H1 (cell line): ENCODE results near the gene SHOX. TPM values are rescaled to one million over a fixed set of nuclear protein-coding genes. Genes with fewer than 3 reads are reported as not detected.
"Not testable (repeated sequence)": the region's sequence is repeated elsewhere in the genome, so short reads cannot be mapped to it uniquely, and the experiment has no call there.

Experiments used
- CTCF ChIA-PET: fragments of 300-600 bp; sonication (Branson Sonifier 250); formaldehyde crosslinking; loops from one replicate; lab custom pipeline; 2021; ENCODE audit not compliant: partially characterized antibody; lab: Charles Lee
- POLR2A ChIA-PET: fragments of 300-600 bp; sonication (Branson Sonifier 250); formaldehyde crosslinking; loops from one replicate; lab custom pipeline; 2021; ENCODE audit warnings: inconsistent platforms; ENCODE audit not compliant: partially characterized antibody; lab: Charles Lee
- DNase-seq, 2 experiments: peaks; one replicate each; pipeline versions ENCODE4 v3.0.0 to v3.0.0-alpha.2; 2010 to 2022; ENCODE audit warnings: low spot score in 2 of 2, low read depth in 1 of 2, mixed read lengths in 1 of 2
- FAIRE-seq: peaks from 2 replicates; lab custom pipeline; 2011; peaks lifted over from hg19 to GRCh38; lab: Jason Lieb, UNC
- H2AFZ ChIP-seq: 2 replicates; pipeline ENCODE4 v1.8.1; 2012; ENCODE audit warnings: low read length, inconsistent platforms
- H2AK5ac ChIP-seq: 2 replicates; pipeline ENCODE4 v1.6.1; 2013; ENCODE audit warnings: low read depth, low read length
- H2BK120ac ChIP-seq: replicated peaks from 2 replicates; pipeline ENCODE3; 2013; ENCODE audit warnings: low read depth, low read length, inconsistent platforms
- H2BK12ac ChIP-seq: 2 replicates; pipeline ENCODE4 v1.6.1; 2013; ENCODE audit warnings: low read depth, low read length
- H2BK15ac ChIP-seq: 2 replicates; pipeline ENCODE4 v1.6.1; 2013; ENCODE audit warnings: low read length
- H2BK20ac ChIP-seq: 2 replicates; pipeline ENCODE4 v1.6.1; 2013; ENCODE audit warnings: low read length
- H2BK5ac ChIP-seq: 2 replicates; pipeline ENCODE4 v1.6.1; 2013; ENCODE audit warnings: low read depth, low read length
- H3K14ac ChIP-seq: 2 replicates; pipeline ENCODE4 v1.6.1; 2013; ENCODE audit warnings: inconsistent platforms; ENCODE audit not compliant: insufficient read length
- H3K18ac ChIP-seq: 2 replicates; pipeline ENCODE4 v1.6.1; 2013; ENCODE audit warnings: low read length; ENCODE audit errors: extremely low read depth
- H3K23ac ChIP-seq: 2 replicates; pipeline ENCODE4 v1.6.1; 2013; ENCODE audit warnings: inconsistent platforms; ENCODE audit not compliant: insufficient read length
- H3K23me2 ChIP-seq: 2 replicates; pipeline ENCODE4 v1.6.1; 2013; ENCODE audit warnings: low read depth, low read length
- H3K27ac ChIP-seq: 2 replicates; pipeline ENCODE4 v1.6.1; 2011; ENCODE audit warnings: low read depth, low read length, inconsistent platforms
- H3K27me3 ChIP-seq, 4 experiments: replicated peaks in 1 of 4; 1 replicate in 1 of 4; 2 replicates in 3 of 4; pipeline versions ENCODE4 v1.6.1 to v1.8.1; 2011 to 2013; ENCODE audit warnings: low read length in 3 of 4, mild to moderate bottlenecking in 3 of 4, inconsistent platforms in 2 of 4, mixed read lengths in 2 of 4, moderate library complexity in 1 of 4; ENCODE audit not compliant: control insufficient read depth in 3 of 4, insufficient read depth in 3 of 4; ENCODE audit errors: extremely low read depth in 1 of 4
- H3K36me3 ChIP-seq, 4 experiments: 2 replicates each; pipeline versions ENCODE4 v1.6.1 to v1.8.1; 2011 to 2013; ENCODE audit warnings: mild to moderate bottlenecking in 4 of 4, low read length in 3 of 4, moderate library complexity in 2 of 4, control low read depth in 1 of 4, inconsistent platforms in 1 of 4; ENCODE audit not compliant: insufficient read depth in 4 of 4, control insufficient read depth in 2 of 4
- H3K4ac ChIP-seq: replicated peaks from 2 replicates; pipeline ENCODE3; 2013; ENCODE audit warnings: low read length, low read depth, mixed read lengths, inconsistent platforms; ENCODE audit not compliant: insufficient read length
- H3K4me1 ChIP-seq, 4 experiments: replicated peaks in 1 of 4; 1 replicate in 1 of 4; 2 replicates in 3 of 4; pipeline versions ENCODE4 v1.6.1 to v1.8.1; 2011 to 2013; ENCODE audit warnings: low read length in 3 of 4, inconsistent platforms in 2 of 4, mixed read lengths in 1 of 4; ENCODE audit not compliant: insufficient read depth in 4 of 4, control insufficient read depth in 3 of 4
- H3K4me2 ChIP-seq, 2 experiments: 2 replicates each; pipeline versions ENCODE4 v1.6.1 to v1.8.1; 2011 to 2013; ENCODE audit warnings: low read depth in 2 of 2, low read length in 2 of 2, control low read depth in 1 of 2, inconsistent platforms in 1 of 2, mild to moderate bottlenecking in 1 of 2; ENCODE audit not compliant: insufficient read depth in 1 of 2
- H3K4me3 ChIP-seq, 4 experiments: fragments of 200-600, 300-600 bp in 1 of 4; sonication (generic), shearing (Covaris generic), sonication (Bioruptor Twin) in 1 of 4; 2 replicates each; pipeline versions ENCODE4 v1.5.1 to v1.8.1; 2011 to 2016; ENCODE audit warnings: low read length in 4 of 4, low read depth in 3 of 4, control low read depth in 2 of 4, inconsistent platforms in 2 of 4, mild to moderate bottlenecking in 2 of 4, mixed read lengths in 1 of 4, moderate library complexity in 1 of 4; ENCODE audit not compliant: insufficient read depth in 2 of 4; ENCODE audit errors: extremely low read depth in 1 of 4
- H3K56ac ChIP-seq: replicated peaks from 2 replicates; pipeline ENCODE3; 2013; ENCODE audit warnings: low read depth, mild to moderate bottlenecking, mixed read lengths, low read length, inconsistent platforms; ENCODE audit not compliant: insufficient read length
- H3K79me1 ChIP-seq: 2 replicates; pipeline ENCODE4 v1.6.1; 2013; ENCODE audit warnings: low read depth, low read length, control low read depth
- H3K79me2 ChIP-seq, 2 experiments: 2 replicates each; pipeline versions ENCODE4 v1.6.1 to v1.8.1; 2012 to 2013; ENCODE audit warnings: low read length in 2 of 2, mild to moderate bottlenecking in 2 of 2, inconsistent platforms in 1 of 2; ENCODE audit not compliant: insufficient read depth in 2 of 2, control insufficient read depth in 1 of 2
- H3K9ac ChIP-seq, 4 experiments: replicated peaks in 1 of 4; 1 replicate in 1 of 4; 2 replicates in 3 of 4; pipeline versions ENCODE4 v1.6.1 to v1.8.1; 2011 to 2013; ENCODE audit warnings: low read depth in 3 of 4, low read length in 3 of 4, control low read depth in 2 of 4, mild to moderate bottlenecking in 2 of 4, moderate library complexity in 2 of 4, inconsistent platforms in 1 of 4; ENCODE audit errors: extremely low read depth in 1 of 4
- H3K9me3 ChIP-seq, 2 experiments: 2 replicates each; pipeline versions ENCODE4 v1.6.1 to v1.8.1; 2012 to 2013; ENCODE audit warnings: mild to moderate bottlenecking in 2 of 2, moderate library complexity in 2 of 2, control low read depth in 1 of 2, inconsistent platforms in 1 of 2, low read depth in 1 of 2, low read length in 1 of 2, mixed read lengths in 1 of 2; ENCODE audit not compliant: insufficient read depth in 2 of 2
- H4K20me1 ChIP-seq, 2 experiments: replicated peaks in 1 of 2; 2 replicates each; pipeline versions ENCODE3 to v1.8.1; 2011 to 2013; ENCODE audit warnings: inconsistent platforms in 2 of 2, low read length in 2 of 2, mild to moderate bottlenecking in 1 of 2; ENCODE audit not compliant: insufficient read depth in 2 of 2, control insufficient read depth in 1 of 2
- H4K5ac ChIP-seq: 2 replicates; pipeline ENCODE4 v1.6.1; 2013; ENCODE audit warnings: low read length, low read depth, mixed read lengths, inconsistent platforms; ENCODE audit not compliant: insufficient read length
- H4K8ac ChIP-seq: 2 replicates; pipeline ENCODE4 v1.8.0; 2013; ENCODE audit warnings: mild to moderate bottlenecking, moderate library complexity, low read length, inconsistent platforms; ENCODE audit not compliant: insufficient read depth; ENCODE audit errors: extremely low read depth
- H4K91ac ChIP-seq: replicated peaks from 2 replicates; pipeline ENCODE3; 2013; ENCODE audit warnings: low read length, mixed read lengths, inconsistent platforms; ENCODE audit not compliant: insufficient read length
- WGBS, 2 experiments: shearing (Covaris generic) in 1 of 2; methylation state at CpG; one replicate each; pipeline versions ENCODE4 v1.1.6 to v1.1.7; 2013 to 2015; ENCODE audit warnings: low lambda C conversion rate in 2 of 2, mixed read lengths in 2 of 2, inconsistent platforms in 1 of 2, low coverage in 1 of 2, missing lambda C conversion rate in 1 of 2; ENCODE audit not compliant: insufficient replicate concordance in 2 of 2, insufficient coverage in 1 of 2, insufficient read length in 1 of 2; ENCODE audit errors: extremely low coverage in 1 of 2, missing lambda C conversion rate in 1 of 2; 5-methylcytosine and 5-hydroxymethylcytosine counted together
- polyA plus RNA-seq, 7 experiments: library from polyadenylated mRNA; depleted of rRNA in 3 of 7; stranded (reverse) in 5 of 7; unstranded in 2 of 7; fragments of >200 nt in 5 of 7; fragments of 200-250 nt in 2 of 7; gene quantifications; 1 replicate in 5 of 7; 2 replicates in 1 of 7; 4 replicates in 1 of 7; pipeline versions ENCODE4 v1.2.1 to v1.2.3, GENCODE V29; 2011 to 2013; ENCODE audit warnings: missing spikeins in 2 of 7, mixed read lengths in 2 of 7
- total RNA-seq: library from RNA; stranded (reverse); fragmentation: NEBNext Ultra II Directional; extraction: Animal tissue kit (Norgen Biotek cat#: 25700); gene quantifications from 2 replicates; pipeline ENCODE4 v1.2.1, GENCODE V29; 2021

The SHOX gene
- total and polyA plus RNA-seq, 2 of the 8 experiments (the other 6 are each of a cell fraction or from before 2014, with no cell fraction given) = 0.05 to 0.15 TPM

- H3K23me2 ChIP-seq, H2BK5ac ChIP-seq, H3K4ac ChIP-seq, H3K79me1 ChIP-seq, H4K5ac ChIP-seq, H3K4me2 ChIP-seq, H3K14ac ChIP-seq, H3K4me1 ChIP-seq, H2BK12ac ChIP-seq, H2BK15ac ChIP-seq, H3K4me3 ChIP-seq, H3K23ac ChIP-seq, H2AFZ ChIP-seq, H3K79me2 ChIP-seq, H2BK20ac ChIP-seq, FAIRE-seq, H2BK120ac ChIP-seq, H3K27me3 ChIP-seq, H3K9ac ChIP-seq, H4K8ac ChIP-seq, H3K36me3 ChIP-seq, H3K18ac ChIP-seq, H3K27ac ChIP-seq, H4K91ac ChIP-seq, H3K9me3 ChIP-seq, POLR2A ChIA-PET, H3K56ac ChIP-seq, H2AK5ac ChIP-seq, H4K20me1 ChIP-seq, CTCF ChIA-PET: not testable (repeated sequence)
- peak in 1 of 2 experiments; percentile 7 for DNase-seq
These were observed 26.0 kb upstream of the SHOX start for GRCh38 chrX:604616-605015.

GRCh38 chrX:608088-608487 is 22.5 kb upstream of the SHOX start:
- H3K9ac ChIP-seq, H2BK120ac ChIP-seq, H3K79me1 ChIP-seq, H3K27me3 ChIP-seq, H3K79me2 ChIP-seq, H2BK12ac ChIP-seq, H3K18ac ChIP-seq, POLR2A ChIA-PET, H3K14ac ChIP-seq, CTCF ChIA-PET, H2BK5ac ChIP-seq, H4K91ac ChIP-seq, H3K4me3 ChIP-seq, H3K4me2 ChIP-seq, FAIRE-seq, H4K8ac ChIP-seq, H2BK20ac ChIP-seq, H3K23me2 ChIP-seq, H3K27ac ChIP-seq, H2AK5ac ChIP-seq, H3K4ac ChIP-seq, H2BK15ac ChIP-seq, H2AFZ ChIP-seq, H3K56ac ChIP-seq, H3K4me1 ChIP-seq, H4K5ac ChIP-seq, H3K36me3 ChIP-seq, H4K20me1 ChIP-seq, H3K23ac ChIP-seq: not testable (repeated sequence)
- peaks cover 19% of the 10 kb centered on the region in 2 experiments; a peak in 3 of 4 replicates for H3K9me3 ChIP-seq
- DNase-seq = peak in 1 of 2 experiments; percentile 31
- 92% methylated on average over 2 of the region's 3 CpGs; no CpG with 5 or more reads in 1 of the 2 experiments for WGBS, 2 experiments
